ENCODE results near the gene RRP12. TPM values are rescaled to one million over a fixed set of nuclear protein-coding genes. Genes with fewer than 3 reads are reported as not detected.

RRP12 gene
- total and polyA plus RNA-seq, 11 donors: 6.0 to 61.2 (median 21.5) TPM

DNA sequence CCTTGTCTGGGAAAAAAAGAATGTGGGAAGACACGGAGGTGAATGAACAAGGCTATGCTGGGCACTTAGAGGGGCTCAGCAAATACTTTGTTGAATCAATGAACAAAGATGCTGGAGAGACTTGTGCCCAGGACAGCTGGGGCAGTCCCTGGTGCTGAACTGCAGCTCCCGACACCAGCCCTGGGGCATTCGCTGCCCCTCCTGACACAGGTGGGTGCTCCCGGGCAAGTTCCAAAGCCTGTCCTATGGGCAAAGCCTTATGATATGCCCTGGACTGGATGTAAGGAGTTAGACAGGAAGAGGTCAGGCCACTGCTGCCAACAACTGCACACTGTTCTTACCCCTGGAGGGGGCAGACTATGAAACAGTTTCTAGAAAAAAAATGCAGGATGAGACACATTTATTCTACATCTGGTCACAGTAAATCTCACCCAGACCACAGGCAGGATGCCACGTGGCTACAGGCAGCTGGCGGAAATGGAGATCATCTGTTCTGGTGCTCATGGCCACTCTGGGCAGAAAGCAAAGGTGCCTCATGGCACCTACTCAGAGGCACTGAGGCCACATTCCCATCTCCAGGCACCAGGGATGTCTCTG is 44.7 kb downstream of the RRP12 start:
- ATAC-seq (peak in 1 of 4 donors; percentile 14), DNase-seq (no peak)
- H3K4me3 ChIP-seq: no peak overlapping the region
- peaks cover 0 to 52% (median 39%) of the 10 kb centered on the region in 9 donors for H3K36me3 ChIP-seq
- H3K9me3 ChIP-seq: no peaks in the 10 kb centered on the region
- 76 to 83% (median 82%) methylated on average over 6 of the region's 6 CpGs for WGBS, 4 donors
- H3K27ac ChIP-seq: peak overlapping the region in 5 of 12 donors; percentile 18 to 73 (median 33)
- intact Hi-C loops (cut with DNase I): loop anchor here in 3 of 10 donors (5.0 to 10.0 kb wide), 2 partner anchors 79 to 282 kb away; no protein-coding TSS in a partner anchor
- H3K27me3 ChIP-seq: no peaks in the 10 kb centered on the region
- no peak for TF ChIP-seq POLR2A (IDR thresholded peaks at IDR 0.05)
- TF ChIP-seq, protein P1, sequence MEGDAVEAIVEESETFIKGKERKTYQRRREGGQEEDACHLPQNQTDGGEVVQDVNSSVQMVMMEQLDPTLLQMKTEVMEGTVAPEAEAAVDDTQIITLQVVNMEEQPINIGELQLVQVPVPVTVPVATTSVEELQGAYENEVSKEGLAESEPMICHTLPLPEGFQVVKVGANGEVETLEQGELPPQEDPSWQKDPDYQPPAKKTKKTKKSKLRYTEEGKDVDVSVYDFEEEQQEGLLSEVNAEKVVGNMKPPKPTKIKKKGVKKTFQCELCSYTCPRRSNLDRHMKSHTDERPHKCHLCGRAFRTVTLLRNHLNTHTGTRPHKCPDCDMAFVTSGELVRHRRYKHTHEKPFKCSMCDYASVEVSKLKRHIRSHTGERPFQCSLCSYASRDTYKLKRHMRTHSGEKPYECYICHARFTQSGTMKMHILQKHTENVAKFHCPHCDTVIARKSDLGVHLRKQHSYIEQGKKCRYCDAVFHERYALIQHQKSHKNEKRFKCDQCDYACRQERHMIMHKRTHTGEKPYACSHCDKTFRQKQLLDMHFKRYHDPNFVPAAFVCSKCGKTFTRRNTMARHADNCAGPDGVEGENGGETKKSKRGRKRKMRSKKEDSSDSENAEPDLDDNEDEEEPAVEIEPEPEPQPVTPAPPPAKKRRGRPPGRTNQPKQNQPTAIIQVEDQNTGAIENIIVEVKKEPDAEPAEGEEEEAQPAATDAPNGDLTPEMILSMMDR (IDR thresholded peaks at IDR 0.05): no peak
- peaks cover 0 to 42% (median 8%) of the 10 kb centered on the region in 12 donors for H3K4me1 ChIP-seq

DNA sequence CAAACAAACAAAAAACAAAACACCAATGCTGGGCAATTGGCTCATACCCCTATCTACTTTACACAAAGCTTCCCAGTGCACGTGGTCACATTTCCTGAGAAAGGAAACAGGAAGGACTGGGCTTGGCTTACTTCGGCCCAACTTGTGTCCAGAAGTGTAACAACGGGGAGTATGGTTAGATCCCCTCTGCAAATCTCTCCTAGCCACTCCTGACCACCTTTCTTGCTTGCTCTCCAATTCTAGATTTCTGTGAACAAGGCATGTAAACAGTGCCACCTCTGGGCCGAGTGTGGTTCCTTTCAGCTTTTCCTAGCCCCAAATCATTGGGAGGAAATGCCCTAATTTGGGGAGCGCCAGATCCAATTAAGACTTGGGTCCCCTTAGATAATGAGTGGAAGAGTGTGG is 45.6 kb downstream of the RRP12 start:
- intact Hi-C loops (cut with DNase I): loop anchor here in 4 of 10 donors (2.0 to 10.0 kb wide), 4 partner anchors 35 to 281 kb away; no protein-coding TSS in a partner anchor

DNA sequence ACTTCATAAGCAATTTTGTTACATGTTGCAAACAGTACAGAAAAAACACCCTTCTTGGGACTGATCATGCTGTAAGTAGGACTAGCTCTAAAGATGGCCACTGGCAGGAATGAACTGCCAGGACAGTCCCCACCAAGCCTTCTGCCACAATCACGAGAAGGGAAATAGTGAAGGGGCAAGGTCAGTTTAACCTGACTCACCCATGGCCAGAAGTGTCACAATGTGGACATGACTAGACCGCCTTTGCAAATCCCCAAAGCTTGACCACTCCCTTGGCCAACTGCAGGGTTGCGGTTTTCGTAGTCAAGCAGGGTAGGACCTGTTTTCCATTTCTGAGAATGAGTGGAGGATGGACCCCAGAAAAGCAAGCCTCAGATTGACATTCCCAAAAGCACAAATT is 47.2 kb downstream of the RRP12 start:
- Histone ChIP-seq H3K27ac (peak overlapping the region in 1 of 12 donors; percentile 74), H3K9me3 (no peaks in the 10 kb centered on the region), H3K4me1 (peaks cover 0 to 30% (median 8%) of the 10 kb centered on the region in 12 donors), H3K27me3 (no peaks in the 10 kb centered on the region), H3K36me3 (peaks cover 0 to 36% (median 24%) of the 10 kb centered on the region in 9 donors), H3K4me3 (no peak overlapping the region)
- ATAC-seq (peak in 3 of 4 donors; percentile 16 to 48 (median 30)), DNase-seq (no peak)
- intact Hi-C loops (cut with DNase I): loop anchor here in 3 of 10 donors (2.0 to 10.0 kb wide), 3 partner anchors 33 to 279 kb away; no protein-coding TSS in a partner anchor
- TF ChIP-seq POLR2A (IDR thresholded peaks at IDR 0.05): no peak
- TF ChIP-seq, protein P1 (IDR thresholded peaks at IDR 0.05): no peak
- 80 to 96% (median 94%) methylated on average over 4 of the region's 4 CpGs for WGBS, 4 donors

More for the DNA sequence above, 45.6 kb downstream of the RRP12 start:
- peak in 3 of 4 donors; percentile 32 to 75 (median 65) for ATAC-seq
- no peaks in the 10 kb centered on the region for H3K27me3 ChIP-seq
- H3K9me3 ChIP-seq: no peaks in the 10 kb centered on the region
- H3K27ac ChIP-seq: peak overlapping the region in 7 of 12 donors; percentile 11 to 73 (median 33)
- no peak for DNase-seq
- H3K4me1 ChIP-seq: peaks cover 0 to 33% (median 8%) of the 10 kb centered on the region in 12 donors
- 43 to 50% (median 47%) methylated on average over 5 of the region's 5 CpGs for WGBS, 4 donors
- peaks cover 0 to 46% (median 39%) of the 10 kb centered on the region in 9 donors for H3K36me3 ChIP-seq
- no peak for TF ChIP-seq POLR2A (IDR thresholded peaks at IDR 0.05)
- TF ChIP-seq, protein P1 (IDR thresholded peaks at IDR 0.05): peak in 11 of 12 donors; percentile 13 to 60 (median 45)
- no peak overlapping the region for H3K4me3 ChIP-seq

GRCh38 chr10:97349752-97350513 is 51.2 kb downstream of the RRP12 start:
- intact Hi-C loops (cut with DNase I): loop anchor here in 1 of 10 donors (10.0 kb wide), 1 partner anchor 275 kb away; no protein-coding TSS in a partner anchor
- H3K27ac ChIP-seq: no peak overlapping the region
- WGBS, 4 donors: 88 to 92% (median 90%) methylated on average over 12 of the region's 12 CpGs
- DNase-seq (no peak), ATAC-seq (no peak)
- no peaks in the 10 kb centered on the region for H3K27me3 ChIP-seq
- TF ChIP-seq POLR2A (IDR thresholded peaks at IDR 0.05): no peak
- TF ChIP-seq, protein P1 (IDR thresholded peaks at IDR 0.05): no peak
- peaks cover 0 to 7% (median 0%) of the 10 kb centered on the region in 12 donors for H3K4me1 ChIP-seq
- no peaks in the 10 kb centered on the region for H3K9me3 ChIP-seq
- H3K4me3 ChIP-seq: no peak overlapping the region
- peaks cover 0 to 7% (median 0%) of the 10 kb centered on the region in 9 donors for H3K36me3 ChIP-seq

Data from heart left ventricle (tissue), 16 donors.